Measurements from ENCODE around the gene ABR.
"Not testable (repeated sequence)": the region's sequence is repeated elsewhere in the genome, so short reads cannot be mapped to it uniquely, and the experiment has no call there.

Gene ABR

DNA sequence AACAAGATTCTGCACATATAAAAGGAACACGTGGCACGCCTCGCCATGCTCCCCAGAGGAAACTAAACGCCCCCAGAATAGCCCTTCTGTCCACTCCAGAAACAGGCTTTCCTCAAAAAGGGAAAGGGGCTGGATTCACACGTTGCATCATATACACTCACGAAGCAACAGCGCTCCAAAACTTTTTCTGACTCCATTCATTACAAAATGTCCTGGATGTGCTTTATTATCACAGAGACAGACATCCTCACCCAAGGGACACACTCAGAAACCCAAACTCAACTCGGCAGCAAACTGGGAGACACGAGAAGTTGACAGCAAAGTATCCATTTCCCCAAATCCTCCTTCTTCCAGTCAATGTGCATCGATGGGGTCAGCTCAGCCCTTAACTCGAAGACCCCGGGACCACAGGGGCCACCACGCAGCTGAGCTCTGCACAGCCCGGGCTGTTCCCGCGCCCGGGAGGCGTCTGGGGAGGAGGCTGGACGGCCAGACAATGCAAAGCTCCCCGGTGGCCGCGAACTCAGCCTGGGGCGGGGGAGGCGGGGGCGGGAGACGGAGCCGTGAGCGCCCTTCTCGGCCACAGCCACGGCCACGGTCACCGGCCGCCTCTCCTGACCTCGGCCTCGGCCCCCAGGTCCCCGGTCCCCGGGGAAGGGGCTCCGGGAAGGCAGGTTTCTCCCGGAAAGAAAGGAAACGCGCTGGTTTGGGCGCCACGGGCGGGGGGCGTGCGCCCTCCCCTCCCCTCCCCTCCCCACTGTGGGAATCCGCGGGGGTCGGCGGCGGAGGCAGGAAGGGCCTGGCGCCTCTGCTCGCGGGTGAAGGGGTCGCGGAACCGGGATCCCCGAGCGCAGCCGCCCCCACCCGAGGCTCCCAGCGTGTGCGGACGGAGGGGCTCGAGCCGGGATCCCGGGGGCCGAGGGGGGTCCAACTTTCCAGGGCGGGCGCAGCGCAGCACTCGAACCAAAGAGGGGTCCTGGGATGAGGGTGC lies 201.4 kb downstream of the ABR start:
- no peak for DNase-seq

DNA sequence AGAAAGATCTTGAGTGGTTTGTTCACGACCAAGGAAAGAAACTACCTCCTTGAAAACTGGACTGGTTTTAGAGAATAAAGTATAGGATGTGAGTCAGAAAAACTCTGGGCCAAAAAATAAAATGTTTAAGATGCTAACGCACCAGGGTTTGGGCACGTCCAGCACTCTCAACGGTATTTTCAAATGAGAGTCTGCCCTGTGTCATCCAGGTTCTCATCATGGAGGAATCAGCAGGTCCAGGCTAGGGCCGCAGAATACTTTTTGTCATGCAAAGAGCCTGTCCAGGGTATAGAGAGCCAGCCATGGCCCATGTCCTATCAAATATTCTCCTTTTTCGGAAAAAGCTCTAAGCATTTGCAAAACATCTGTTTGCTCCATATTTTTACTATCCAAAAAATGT lies 202.6 kb downstream of the ABR start:
- no peak for DNase-seq

DNA sequence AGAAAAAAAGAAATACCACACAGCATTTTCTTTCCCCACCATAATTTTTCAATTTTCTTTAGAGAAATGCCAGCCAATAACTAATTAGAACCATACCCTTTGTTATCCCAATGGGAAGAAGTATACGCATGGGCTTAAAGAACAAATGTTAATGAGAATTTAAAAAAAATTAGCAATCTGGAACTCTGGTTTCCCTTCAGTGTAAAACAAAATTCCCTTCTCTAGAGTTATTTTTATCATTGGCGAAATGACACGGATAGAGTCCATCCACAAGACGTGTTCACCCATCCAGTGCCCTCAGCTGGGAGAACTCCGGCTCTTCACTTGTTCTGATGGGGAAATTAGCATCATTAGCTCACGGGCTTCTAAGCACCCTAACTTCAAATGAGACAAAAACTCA lies 203.5 kb downstream of the ABR start:
- no peak for DNase-seq

DNA sequence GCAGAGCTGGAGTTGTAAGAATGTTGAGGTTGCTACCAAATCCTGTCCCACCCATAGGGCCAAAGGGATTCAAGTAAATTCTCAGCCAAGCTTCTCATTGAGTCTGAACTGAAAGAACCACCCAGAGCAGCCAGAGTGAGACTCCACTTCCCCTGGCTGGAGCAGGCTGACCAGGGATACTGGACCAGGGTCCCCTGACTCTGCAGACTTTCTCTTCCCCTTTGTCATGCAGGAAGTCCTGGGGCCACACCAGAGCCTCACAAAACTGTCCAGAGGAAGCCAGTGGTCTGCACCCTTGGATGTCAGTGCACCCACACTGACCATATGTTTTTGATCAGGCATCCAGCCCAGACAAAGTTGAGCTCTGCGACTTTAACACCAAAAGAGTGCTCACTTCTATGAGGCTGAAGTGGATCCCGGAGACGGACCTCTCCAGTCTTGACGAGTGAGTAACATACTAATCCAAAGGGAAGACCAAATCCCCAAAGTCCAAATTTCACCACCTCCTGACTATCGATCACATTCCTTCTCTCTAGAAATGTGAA lies 204.3 kb downstream of the ABR start:
- DNase-seq: no peak

DNA sequence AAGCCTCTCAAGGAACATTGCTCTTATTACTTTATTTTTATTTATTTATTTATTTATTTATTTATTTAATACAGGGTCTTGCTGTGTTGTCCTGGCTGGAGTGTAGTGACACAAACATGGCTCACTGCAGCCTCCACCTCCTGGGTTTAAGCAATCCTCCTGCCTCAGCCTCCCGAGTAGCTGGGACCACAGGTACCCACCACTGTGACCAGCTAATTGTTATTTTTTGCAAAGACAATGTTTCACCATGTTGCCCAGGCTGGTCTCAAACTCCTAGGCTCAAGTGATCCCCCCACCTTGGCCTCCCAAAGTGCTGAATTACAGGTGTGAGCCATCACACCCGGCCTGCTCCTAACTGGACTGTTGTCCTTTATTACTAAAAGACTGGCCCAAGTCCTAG lies 205.0 kb downstream of the ABR start:
- DNase-seq: not testable (repeated sequence)

DNA sequence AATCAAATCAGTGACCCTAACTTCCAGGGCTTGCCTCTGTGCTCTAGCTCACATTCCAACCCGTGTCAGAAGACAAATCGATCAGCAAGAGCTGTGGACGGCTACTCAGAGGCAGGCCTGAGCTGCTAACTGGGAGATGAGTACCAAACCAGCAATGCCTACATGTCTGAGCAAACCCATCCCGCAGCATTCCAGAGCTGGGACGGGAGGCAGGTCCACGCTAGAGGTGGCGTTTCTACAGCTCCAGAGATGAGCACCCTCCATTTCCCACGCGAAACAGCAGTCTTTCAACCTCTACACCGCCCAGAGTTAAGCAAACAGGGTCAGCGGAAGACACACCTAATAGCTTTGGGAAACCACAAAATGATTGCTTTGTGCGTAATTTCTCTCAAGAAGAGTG lies 206.7 kb downstream of the ABR start:
- no peak for DNase-seq

DNA sequence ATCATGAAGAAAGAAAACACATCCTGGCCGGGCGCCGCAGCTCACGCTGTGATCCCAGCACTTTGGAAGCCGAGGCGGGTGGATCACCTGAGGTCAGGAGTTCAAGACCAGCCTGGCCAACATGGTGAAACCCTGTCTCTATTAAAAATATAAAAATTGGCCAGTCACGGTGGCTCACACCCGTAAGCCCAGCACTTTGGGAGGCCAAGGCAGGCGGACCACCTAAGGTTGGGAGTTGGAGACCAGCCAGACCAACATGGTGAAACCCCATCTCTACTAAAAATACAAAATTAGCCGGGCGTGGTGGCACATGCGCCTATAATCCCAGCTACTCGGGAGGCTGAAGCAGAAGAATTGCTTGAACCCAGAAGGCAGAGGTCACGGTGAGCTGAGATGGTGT lies 207.9 kb downstream of the ABR start:
- not testable (repeated sequence) for DNase-seq

DNA sequence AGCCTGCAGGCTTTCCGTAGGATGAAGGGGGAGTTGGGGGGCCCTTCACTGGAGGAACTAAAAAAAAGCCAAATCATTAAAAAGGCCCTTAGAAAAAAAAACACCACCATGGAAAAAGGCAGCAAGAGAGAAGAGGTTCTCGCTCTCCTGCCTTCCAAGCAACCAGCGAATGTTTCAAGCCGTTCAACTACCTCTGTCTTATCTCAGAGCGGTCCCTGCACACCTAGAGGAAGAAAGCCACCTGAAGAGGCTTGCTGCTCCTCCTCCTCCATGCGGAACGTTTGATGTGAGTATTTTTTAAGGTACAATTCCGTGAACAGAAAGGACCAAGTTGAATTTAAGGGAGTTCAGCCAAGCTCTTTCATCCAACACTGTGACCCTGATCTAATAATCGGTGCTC lies 209.4 kb downstream of the ABR start:
- no peak for DNase-seq

DNA sequence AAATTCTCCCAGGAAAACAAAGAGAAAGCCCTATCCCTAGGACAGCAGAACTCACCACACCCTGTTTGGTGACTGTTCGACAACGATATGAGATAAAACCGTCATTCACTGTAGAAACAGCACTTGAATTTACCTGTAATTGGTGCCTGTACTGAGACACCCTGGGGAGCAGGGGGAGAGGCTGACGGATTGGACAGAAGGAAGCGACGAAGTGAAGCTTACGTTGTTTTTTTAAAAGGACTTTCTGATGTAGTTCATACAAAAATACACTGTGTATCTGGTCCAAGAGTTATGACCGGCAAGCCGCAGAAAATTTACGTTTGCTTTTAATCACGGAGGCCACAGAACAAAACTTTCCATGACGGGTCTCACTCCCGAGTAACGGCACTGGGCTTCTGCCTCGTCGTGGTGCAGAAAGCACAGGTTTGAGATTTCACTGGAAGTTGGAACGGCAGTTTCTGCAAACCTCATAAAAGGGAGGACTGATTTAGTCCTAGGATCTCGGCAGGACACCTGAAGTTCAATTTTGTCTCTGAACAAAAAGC lies 209.9 kb downstream of the ABR start:
- no peak for DNase-seq

DNA sequence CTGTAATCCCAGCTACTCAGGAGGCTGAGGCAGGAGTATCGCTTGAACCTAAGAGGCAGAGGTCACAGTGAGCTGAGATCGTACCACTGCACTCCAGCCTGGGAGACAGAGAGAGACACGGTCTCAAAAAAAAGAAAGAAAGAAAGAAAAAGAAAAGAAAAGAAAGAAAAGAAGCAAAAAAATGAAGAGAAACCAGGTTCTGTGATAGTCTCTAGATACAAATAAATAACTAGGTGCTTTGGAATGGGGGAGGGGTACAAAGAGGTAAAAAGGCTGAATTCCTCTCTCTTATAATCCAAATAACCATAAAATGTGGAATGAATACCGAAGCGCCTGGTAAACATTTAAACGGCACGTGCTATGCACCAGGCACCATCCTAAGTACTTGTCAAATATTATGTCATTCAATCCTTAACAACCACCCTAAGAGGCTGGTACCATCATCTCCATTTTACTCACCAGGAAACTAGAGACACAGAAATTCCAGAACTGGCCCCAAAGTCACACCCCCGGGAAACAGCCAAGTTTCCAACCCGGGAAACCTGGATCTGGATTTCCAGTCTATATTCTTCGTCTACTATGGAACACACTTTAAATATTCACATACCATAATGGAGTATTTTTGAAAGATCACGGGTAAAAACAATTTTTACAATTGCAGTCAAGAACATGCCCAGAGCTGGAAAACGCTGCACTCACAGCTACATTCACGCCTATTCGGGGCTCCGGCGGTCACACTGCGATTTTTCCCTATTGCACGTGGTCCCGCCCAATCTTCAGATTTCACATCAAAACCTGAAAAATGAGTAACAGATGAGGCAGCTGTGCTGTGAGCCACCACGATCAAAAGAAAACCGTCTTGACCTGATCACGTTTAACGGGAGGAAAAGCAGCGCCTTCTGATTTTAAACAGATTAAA lies 210.7 kb downstream of the ABR start:
- DNase-seq: no peak

DNA sequence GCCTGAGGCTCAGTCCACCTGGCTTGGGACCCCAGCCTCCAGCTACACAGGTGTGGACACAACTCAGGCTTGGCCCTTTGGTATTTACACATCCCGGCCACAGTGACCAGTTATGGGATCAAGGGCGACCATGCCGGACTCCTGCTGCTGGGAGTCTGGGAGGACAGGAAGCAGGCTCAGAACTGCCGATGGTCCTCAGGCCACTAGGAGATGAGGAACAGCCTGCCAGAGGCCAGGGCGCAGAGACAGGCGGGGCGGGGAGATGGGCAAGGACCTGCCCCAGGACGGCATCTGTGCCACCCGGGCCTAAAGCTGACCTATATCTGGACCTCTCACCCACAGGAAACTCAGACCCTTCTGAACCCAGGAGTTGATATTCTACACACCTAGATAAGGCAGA lies 212.7 kb downstream of the ABR start:
- DNase-seq: no peak

DNA sequence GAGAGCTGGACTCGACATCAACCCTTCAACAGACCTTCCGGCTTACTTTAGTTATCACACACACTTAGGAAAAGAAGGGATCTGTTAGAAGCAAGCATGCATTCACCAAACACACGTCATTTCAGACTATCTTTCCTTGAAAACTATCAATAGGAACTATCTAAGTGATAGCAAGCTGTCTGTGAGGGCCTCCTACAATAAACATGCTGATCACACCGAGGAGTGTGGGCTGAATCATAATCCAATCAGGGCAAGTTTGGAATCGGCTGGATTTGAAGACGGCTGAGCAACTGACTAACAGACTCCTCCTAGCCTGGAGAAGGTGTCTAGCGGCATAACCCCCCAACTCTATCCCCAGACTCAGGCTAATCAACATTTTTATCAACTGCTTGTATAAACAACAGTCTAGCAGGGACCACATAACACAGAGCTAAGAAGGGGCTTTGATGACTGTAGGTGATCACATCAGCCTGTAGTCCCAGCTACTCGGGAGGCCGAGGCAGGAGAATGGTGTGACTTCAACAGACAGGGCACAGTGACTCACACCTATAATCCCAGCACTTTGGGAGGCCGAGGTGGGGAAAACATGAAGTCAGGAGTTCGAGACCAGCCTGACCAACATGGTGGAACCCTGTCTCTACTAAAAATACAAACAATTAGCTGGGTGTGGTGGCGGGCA lies 214.3 kb downstream of the ABR start:
- DNase-seq: no peak

DNA sequence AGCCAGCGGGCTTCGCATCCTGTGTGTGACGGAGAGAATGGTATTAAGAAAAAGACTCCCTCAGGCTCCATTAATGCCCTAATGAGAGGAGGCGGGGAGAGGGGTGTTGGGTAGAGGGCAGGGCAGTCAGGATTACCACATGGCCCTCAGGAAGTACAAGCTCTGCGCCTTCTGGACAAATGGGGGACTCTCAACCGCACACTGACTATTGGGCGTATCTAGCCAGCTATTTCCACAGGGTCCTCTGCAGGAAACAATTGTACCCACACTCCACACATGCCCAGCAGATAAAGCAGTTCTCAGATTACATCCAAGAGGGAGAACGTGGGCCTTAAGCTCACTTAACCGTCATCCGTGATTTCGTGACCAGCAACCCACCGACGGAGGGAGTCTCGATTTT lies 214.9 kb downstream of the ABR start:
- DNase-seq: no peak

DNA sequence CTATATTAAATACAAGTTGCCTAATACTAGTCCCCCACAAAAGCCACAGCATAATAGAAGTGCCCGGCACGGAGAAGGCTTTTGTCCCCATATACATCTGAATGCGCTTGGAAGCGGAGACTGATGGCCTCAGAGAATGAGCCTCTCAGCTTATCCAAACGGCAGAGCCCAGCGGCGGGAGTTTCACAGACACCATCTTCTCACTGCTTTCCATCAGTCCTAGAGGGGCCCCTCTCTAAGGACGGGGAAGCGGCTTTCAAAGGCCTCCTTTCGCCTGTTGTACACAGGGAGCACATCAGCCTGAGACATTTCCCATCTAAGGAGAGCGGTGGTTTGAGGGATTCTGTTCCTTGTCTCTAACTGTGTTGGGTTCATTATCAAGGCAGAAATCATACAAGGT lies 217.1 kb downstream of the ABR start:
- no peak for DNase-seq

DNA sequence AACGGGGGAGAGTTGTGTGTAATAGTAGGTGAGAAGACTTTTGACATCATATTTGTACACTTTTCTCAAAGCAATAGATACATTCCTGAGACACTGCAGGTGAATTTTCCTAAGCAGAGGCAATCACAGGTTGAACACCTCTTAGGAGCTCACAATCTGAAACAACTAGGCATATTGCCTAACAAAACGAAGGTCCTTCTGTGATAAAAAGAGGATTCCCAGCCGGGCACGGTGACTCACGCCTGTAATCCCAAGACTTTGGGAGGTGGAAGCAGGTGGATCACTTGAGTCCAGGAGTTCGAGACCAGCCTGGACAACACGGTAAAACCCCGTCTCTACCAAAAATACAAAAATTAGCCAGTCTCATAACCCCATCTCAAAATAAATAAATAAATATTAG lies 217.6 kb downstream of the ABR start:
- no peak for DNase-seq

DNA sequence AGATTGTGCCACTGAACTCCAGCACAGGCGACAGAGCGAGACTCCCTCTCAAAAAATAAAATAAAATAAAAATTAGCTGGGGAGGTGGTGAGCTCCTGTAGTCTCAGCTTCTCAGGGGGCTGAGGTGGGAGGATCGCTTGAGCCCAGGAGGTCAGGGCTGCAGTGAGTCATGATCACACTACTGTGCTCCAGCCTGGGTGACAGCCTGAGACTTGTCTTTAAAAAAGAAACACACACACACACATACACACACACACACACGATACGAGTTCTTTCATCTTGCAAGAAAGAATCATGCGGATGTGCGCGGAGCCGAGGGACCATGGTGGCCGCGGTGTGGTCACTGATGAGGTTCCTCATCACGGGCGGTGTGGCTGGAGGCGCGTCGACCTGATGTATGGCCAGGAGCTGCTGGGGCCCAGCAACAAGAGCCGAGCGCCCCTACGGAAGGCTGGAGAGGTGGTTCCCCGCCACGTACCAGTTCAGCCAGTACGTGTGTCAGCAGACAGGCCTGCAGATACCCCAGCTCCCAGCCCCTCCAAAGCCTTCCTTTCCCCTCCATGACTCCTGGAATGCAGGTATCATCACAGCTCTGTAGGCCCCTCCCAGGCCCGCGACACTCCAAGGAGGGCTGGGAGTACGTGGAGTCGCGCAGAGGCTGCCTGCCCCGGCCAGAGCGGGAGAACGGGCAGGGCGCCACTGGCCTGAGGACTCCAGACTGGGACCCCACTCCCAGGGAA lies 220.9 kb downstream of the ABR start:
- DNase-seq: no peak

DNA sequence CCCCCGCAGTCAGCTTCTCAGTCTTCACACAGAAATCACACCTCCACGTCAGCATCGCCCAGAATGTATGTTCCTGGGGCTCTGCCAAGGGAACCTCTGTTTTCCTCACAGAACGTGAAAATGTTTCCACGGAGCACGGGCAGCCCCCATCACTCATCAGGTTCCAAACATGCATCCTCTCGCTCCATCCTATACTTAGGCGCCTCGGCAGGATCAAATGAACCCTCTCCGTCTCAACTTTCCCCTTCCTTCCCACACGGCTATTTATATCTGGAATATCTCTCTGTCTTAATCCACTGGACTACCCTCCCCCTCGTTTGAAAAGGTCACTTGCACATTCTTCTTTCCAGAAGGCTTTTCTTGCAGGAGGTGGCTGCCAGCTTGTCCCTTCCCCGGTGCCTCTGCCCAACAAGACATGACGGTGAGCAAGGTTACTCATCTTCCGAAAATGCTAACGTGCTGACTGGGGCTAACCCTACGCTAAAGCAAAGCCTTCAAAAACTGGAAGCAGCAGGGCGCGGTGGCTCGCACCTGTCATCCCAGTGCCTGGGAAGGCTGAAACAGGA lies 221.8 kb downstream of the ABR start:
- DNase-seq: no peak

DNA sequence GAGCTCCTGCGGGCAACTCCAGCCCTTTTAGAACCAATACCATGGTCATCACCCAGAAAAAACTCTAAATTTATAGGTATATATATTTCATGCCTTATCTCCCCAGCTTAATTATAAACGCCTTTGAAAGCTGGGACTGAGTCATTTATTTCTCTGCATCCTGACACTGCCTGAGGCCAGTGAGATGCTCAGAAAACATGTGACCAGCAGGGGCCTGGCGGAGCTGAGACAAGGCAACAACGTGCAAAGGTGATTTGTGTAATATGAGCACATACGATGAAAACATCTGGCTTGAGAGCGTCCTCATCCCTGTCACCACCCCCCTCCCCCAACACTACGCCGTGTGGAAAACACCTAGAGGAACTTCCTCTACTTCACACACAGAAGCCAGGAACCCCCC lies 222.9 kb downstream of the ABR start:
- DNase-seq: no peak

DNA sequence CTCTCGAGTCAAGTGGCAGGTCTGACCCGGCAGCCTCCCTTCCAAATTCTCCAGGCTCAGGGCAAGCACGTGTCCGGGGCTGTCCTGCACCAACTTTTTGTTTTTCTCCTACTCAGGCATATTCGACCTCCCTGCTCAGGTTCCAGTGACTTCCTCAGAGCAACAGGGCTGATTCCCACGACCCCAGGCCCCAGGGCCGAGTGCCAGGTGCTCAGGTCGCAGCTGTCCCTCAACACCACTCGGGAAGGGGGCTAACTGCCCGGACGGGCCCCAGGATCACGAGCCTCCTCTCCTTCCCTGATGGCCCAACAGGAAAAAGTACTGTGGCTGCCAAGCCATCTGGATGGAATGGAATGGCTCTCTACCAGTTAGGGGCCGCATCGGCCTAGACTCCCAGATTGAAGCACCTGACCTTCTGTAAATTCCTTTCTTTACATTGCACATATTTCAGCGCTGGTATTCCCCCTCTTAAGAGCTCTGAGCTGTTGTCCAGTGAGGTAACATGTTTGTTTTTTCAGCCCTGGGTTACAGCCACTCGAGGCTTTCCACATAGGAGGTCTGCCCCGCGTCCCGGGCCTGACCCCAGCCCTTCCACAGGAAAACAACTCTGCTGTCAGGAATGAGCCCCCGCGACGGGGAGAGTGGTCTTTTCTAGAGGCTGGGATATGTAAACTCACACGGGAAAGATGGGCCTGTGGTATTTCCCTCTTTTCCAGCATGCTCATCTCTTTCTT lies 225.2 kb downstream of the ABR start:
- DNase-seq: no peak

DNA sequence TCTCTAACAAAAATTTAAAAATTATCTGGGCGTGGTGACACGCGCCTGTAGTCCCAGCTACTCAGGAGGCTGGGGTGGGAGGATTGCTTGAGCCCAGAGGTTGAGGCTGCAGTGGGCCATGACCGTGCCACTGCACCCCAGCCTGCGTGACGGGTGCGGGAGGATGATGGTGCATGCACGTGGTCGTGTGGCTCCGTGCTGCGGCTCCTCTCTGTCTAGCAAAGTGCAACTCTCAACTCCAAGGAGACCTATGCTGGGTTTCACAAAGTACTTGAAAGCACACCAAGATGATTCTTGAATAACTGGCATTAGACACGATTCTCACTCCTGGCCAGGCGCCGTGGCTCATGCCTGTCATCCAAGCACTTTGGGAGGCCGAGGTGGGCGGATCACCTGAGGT lies 226.0 kb downstream of the ABR start:
- no peak for DNase-seq
